ENCODE data around the gene MPP7.
"Not testable (repeated sequence)": the region's sequence is repeated elsewhere in the genome, so short reads cannot be mapped to it uniquely, and the experiment has no call there.

MPP7 gene

GRCh38 chr10:28302638-28303488, at the start of gene MPP7:
MPP7 (minus strand) TSS chr10:28303064; CDS start chr10:28238604, 64,460 bp downstream.
- DNase-seq = peak; percentile 89

GRCh38 chr10:28349892-28350291, 47.0 kb upstream of the MPP7 start:
- DNase-seq = no peak

GRCh38 chr10:28343987-28344895, 41.4 kb upstream of the MPP7 start:
- no peak for DNase-seq

GRCh38 chr10:28343252-28343651, 40.4 kb upstream of the MPP7 start:
- no peak for DNase-seq

- not testable (repeated sequence) for DNase-seq
Observed at GRCh38 chr10:28341679-28342078, 38.8 kb upstream of the MPP7 start.

- DNase-seq = no peak
Observed at GRCh38 chr10:28332726-28333125, 29.9 kb upstream of the MPP7 start.

- no peak for DNase-seq
Observed at GRCh38 chr10:28331841-28332240, 29.0 kb upstream of the MPP7 start.

GRCh38 chr10:28331066-28331465, 28.2 kb upstream of the MPP7 start:
- no peak for DNase-seq

GRCh38 chr10:28328346-28328745, 25.5 kb upstream of the MPP7 start:
- DNase-seq = no peak

GRCh38 chr10:28327491-28327880, 24.6 kb upstream of the MPP7 start:
- DNase-seq = no peak

- no peak for DNase-seq
Observed at GRCh38 chr10:28326516-28327490, 23.9 kb upstream of the MPP7 start.

GRCh38 chr10:28320799-28321198, 17.9 kb upstream of the MPP7 start:
- no peak for DNase-seq

- no peak for DNase-seq
Observed at GRCh38 chr10:28320090-28320489, 17.2 kb upstream of the MPP7 start.

GRCh38 chr10:28319061-28319460, 16.2 kb upstream of the MPP7 start:
- not testable (repeated sequence) for DNase-seq

- DNase-seq = no peak
Observed at GRCh38 chr10:28318626-28319025, 15.8 kb upstream of the MPP7 start.

- DNase-seq = no peak
Observed at GRCh38 chr10:28317760-28318159, 14.9 kb upstream of the MPP7 start.

- no peak for DNase-seq
Observed at GRCh38 chr10:28316696-28317095, 13.8 kb upstream of the MPP7 start.

- no peak for DNase-seq
Observed at GRCh38 chr10:28315140-28315539, 12.3 kb upstream of the MPP7 start.

GRCh38 chr10:28314211-28314610, 11.3 kb upstream of the MPP7 start:
- DNase-seq = no peak

- no peak for DNase-seq
Observed at GRCh38 chr10:28312572-28312971, 9.7 kb upstream of the MPP7 start.

GRCh38 chr10:28311104-28311503, 8.2 kb upstream of the MPP7 start:
- DNase-seq = no peak

- no peak for DNase-seq
Observed at GRCh38 chr10:28307267-28307666, 4.4 kb upstream of the MPP7 start.

GRCh38 chr10:28305553-28305952, 2.7 kb upstream of the MPP7 start:
- DNase-seq = no peak
